ENCODE measurements around the gene DNAH17.

Gene DNAH17

DNA sequence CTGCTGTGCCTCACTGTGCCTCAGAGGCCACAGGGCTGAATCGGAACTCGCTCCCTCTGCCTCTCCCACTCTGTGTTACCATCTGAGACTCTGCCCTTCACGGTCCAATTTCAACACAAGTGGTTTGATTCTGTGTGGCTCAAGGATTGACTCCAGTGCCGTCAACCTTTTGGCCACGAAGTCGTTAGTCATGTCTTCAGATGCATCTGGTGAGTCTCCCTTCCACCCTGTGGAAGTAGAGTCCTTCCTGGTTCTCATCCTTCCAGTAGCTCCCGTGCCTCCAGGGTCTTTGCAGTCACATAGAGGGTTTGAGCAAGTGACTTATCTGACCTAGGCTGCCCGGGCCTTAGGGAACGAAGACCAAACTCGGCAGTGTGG, 147.6 kb downstream of the DNAH17 start:
- Histone ChIP-seq H3K9me2 (replicated peaks; ENCODE audit: control insufficient read depth, low read length) (no peaks in the 10 kb centered on the region), H3K36me3 (ENCODE audit: control insufficient read depth, low read length) (peaks cover 5% of the 10 kb centered on the region; the same call in 1 of the 2 replicates), H3K27ac (ENCODE audit: low read depth, low read length) (no peak overlapping the region), H3K4me2 (ENCODE audit: low read length) (no peak overlapping the region), H3K4me1 (ENCODE audit: control insufficient read depth, low read length) (no peaks in the 10 kb centered on the region), H3F3A (ENCODE audit: control insufficient read depth, insufficient read depth) (no peaks in the 10 kb centered on the region), H3K9me3 (ENCODE audit: control insufficient read depth, insufficient read depth, low read length) (no peaks in the 10 kb centered on the region), H3K27me3 (ENCODE audit: control insufficient read depth, low read length) (no peaks in the 10 kb centered on the region), H3K4me3 (ENCODE audit: low read length) (no peak overlapping the region), H4K20me1 (ENCODE audit: control insufficient read depth, insufficient read depth, low read depth, low read length) (no peaks in the 10 kb centered on the region), H3K79me2 (ENCODE audit: control insufficient read depth, low read length) (no peaks in the 10 kb centered on the region)
- TF ChIP-seq, protein P1, sequence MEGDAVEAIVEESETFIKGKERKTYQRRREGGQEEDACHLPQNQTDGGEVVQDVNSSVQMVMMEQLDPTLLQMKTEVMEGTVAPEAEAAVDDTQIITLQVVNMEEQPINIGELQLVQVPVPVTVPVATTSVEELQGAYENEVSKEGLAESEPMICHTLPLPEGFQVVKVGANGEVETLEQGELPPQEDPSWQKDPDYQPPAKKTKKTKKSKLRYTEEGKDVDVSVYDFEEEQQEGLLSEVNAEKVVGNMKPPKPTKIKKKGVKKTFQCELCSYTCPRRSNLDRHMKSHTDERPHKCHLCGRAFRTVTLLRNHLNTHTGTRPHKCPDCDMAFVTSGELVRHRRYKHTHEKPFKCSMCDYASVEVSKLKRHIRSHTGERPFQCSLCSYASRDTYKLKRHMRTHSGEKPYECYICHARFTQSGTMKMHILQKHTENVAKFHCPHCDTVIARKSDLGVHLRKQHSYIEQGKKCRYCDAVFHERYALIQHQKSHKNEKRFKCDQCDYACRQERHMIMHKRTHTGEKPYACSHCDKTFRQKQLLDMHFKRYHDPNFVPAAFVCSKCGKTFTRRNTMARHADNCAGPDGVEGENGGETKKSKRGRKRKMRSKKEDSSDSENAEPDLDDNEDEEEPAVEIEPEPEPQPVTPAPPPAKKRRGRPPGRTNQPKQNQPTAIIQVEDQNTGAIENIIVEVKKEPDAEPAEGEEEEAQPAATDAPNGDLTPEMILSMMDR (IDR thresholded peaks at IDR 0.05; ENCODE audit: low read depth, low read length, poor library complexity, severe bottlenecking): no peak
- TF ChIP-seq EZH2phosphoT487 (IDR thresholded peaks at IDR 0.05; ENCODE audit: borderline replicate concordance, low read length): no peak

DNA sequence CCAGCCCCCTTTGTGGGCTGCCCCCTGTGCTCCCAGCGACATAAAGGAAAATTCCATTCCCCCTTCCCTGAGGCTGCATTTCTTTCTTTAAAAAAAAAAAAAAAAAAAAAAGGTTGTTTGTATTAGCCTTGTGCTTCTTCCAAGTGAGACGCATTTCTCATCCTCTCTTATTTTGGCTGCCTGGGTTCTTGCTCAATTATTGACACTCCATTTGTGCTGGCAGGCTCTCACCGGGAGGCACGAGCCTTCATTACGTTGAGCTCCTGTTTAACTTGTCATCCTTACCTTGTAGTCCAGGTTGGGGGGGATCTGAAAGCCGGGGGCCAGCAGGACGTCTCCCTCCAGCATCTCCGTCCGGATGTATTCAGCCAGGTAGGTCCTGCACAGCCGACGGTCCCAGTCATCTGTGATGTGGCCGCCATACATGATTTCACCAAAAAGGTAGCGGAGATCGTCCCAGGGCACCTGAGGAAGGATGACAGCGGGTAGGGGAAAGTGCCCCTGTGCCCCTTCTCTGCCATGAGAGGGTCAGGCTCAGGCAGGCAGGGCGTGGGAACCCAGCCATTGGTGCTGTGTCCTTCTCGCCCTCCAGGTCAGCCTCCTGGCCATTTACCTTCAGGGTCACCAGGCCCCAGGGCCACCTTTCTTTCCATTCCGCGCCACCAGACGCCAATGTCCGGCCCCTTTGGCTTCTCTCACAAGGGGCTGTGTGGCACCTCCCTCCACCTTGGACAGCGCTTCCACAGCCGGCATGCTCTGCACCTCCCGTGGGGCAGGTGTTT, 148.2 kb downstream of the DNAH17 start:
- no peaks in the 10 kb centered on the region for H4K20me1 ChIP-seq (ENCODE audit: control insufficient read depth, insufficient read depth, low read depth, low read length)

DNA sequence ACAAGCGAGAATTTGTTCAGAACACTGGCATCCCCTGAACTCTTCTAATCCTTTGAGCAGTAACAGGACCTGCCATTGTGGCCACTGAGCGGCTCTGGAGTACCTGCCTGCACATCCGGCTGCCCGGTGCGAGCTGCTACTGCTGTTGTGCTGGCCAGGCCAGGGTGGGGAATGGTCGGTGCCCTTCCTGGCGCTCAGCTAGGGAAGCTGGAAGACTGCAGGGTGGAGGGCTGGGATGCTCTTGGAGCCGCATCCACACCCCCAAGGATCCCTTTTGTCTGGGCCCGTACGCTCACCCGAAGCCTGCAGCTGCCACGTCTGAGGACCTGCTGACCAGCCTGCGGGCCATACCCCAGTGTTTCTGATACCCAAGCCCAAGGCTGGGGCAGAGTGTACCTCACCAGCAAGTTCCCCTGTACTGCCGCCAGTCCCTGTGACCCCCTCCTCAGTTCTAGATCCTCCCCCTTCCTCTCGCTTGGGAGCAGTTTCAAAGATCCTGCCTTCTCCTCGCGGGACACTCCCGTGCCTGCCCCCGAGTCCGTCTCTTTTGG, 149.1 kb downstream of the DNAH17 start:
- H3K4me1 ChIP-seq (ENCODE audit: control insufficient read depth, low read length): no peaks in the 10 kb centered on the region
- no peaks in the 10 kb centered on the region for H4K20me1 ChIP-seq (ENCODE audit: control insufficient read depth, insufficient read depth, low read depth, low read length)
- no peak for TF ChIP-seq EZH2phosphoT487 (IDR thresholded peaks at IDR 0.05; ENCODE audit: borderline replicate concordance, low read length)
- TF ChIP-seq, protein P1 (IDR thresholded peaks at IDR 0.05; ENCODE audit: low read depth, low read length, poor library complexity, severe bottlenecking): no peak
- H3K36me3 ChIP-seq (ENCODE audit: control insufficient read depth, low read length): peaks cover 19% of the 10 kb centered on the region
- H3K4me2 ChIP-seq (ENCODE audit: low read length): no peak overlapping the region
- H3K9me2 ChIP-seq (replicated peaks; ENCODE audit: control insufficient read depth, low read length): no peaks in the 10 kb centered on the region
- H3K4me3 ChIP-seq (ENCODE audit: low read length): no peak overlapping the region
- no peaks in the 10 kb centered on the region for H3K9me3 ChIP-seq (ENCODE audit: control insufficient read depth, insufficient read depth, low read length)
- no peaks in the 10 kb centered on the region for H3K79me2 ChIP-seq (ENCODE audit: control insufficient read depth, low read length)
- H3K27me3 ChIP-seq (ENCODE audit: control insufficient read depth, low read length): no peaks in the 10 kb centered on the region
- no peaks in the 10 kb centered on the region for H3F3A ChIP-seq (ENCODE audit: control insufficient read depth, insufficient read depth)
- H3K27ac ChIP-seq (ENCODE audit: low read depth, low read length): no peak overlapping the region

More for the DNA sequence above, 148.2 kb downstream of the DNAH17 start:
- Histone ChIP-seq H3K27me3 (ENCODE audit: control insufficient read depth, low read length) (no peaks in the 10 kb centered on the region), H3K27ac (ENCODE audit: low read depth, low read length) (no peak overlapping the region), H3K9me3 (ENCODE audit: control insufficient read depth, insufficient read depth, low read length) (no peaks in the 10 kb centered on the region), H3K4me2 (ENCODE audit: low read length) (no peak overlapping the region), H3K36me3 (ENCODE audit: control insufficient read depth, low read length) (peaks cover 11% of the 10 kb centered on the region; the same call in 1 of the 2 replicates), H3K4me3 (ENCODE audit: low read length) (no peak overlapping the region), H3K79me2 (ENCODE audit: control insufficient read depth, low read length) (no peaks in the 10 kb centered on the region), H3K4me1 (ENCODE audit: control insufficient read depth, low read length) (no peaks in the 10 kb centered on the region), H3K9me2 (replicated peaks; ENCODE audit: control insufficient read depth, low read length) (no peaks in the 10 kb centered on the region), H3F3A (ENCODE audit: control insufficient read depth, insufficient read depth) (no peaks in the 10 kb centered on the region)
- TF ChIP-seq EZH2phosphoT487 (IDR thresholded peaks at IDR 0.05; ENCODE audit: borderline replicate concordance, low read length): no peak
- TF ChIP-seq, protein P1 (IDR thresholded peaks at IDR 0.05; ENCODE audit: low read depth, low read length, poor library complexity, severe bottlenecking): no peak

Data from DOHH2 (cell line).